HepG2 (cell line): ENCODE data around the gene KCTD16. TPM values are rescaled to one million over a fixed set of nuclear protein-coding genes. Genes with fewer than 3 reads are reported as not detected.

ENCODE experiments used
- ATAC-seq: fragments of 200-7000 bp; cut with Tn5 transposase; 3 replicates; pipeline ENCODE4 v1.9.1; 2020; ENCODE audit warnings: mild to moderate bottlenecking, moderate library complexity
- BruUV-seq: library from RNA; stranded (reverse); fragments of 400-500 nt; replicated peaks from 2 replicates; lab custom pipeline; 2021; lab: Mats Ljungman, UMichigan
- CTCF ChIA-PET: fragments of 300-600 bp; formaldehyde crosslinking; extraction: SDS; loops from one replicate; lab custom pipeline; 2021; ENCODE audit warnings: low total read pairs, inconsistent platforms, low intra/inter-chr PET ratio; lab: Yijun Ruan, JAX
- POLR2A ChIA-PET: fragments of 350-600 bp; sonication (Branson Sonifier 250); formaldehyde crosslinking; loops from one replicate; lab custom pipeline; 2020; ENCODE audit warnings: antibody characterized with exemption, inconsistent platforms; lab: Yijun Ruan, JAX
- DNase-seq: peaks from one replicate; pipeline ENCODE4 v3.0.0-alpha.2; 2015; ENCODE audit warnings: low spot score
- FAIRE-seq: peaks from 3 replicates; lab custom pipeline; 2011; peaks lifted over from hg19 to GRCh38; lab: Jason Lieb, UNC
- H2AFZ ChIP-seq: one replicate; pipeline ENCODE4 v1.6.1; 2011; ENCODE audit warnings: low read length, inconsistent platforms
- H3K27ac ChIP-seq: fragments of 300-600 bp; 3 replicates; pipeline ENCODE4 v1.8.0; 2011; ENCODE audit warnings: mixed run types, mild to moderate bottlenecking, mixed read lengths, low read length, inconsistent platforms; ENCODE audit not compliant: insufficient read depth; ENCODE audit errors: extremely low read length
- H3K27me3 ChIP-seq, 2 experiments: fragments of 200-600 bp in 1 of 2; 2 replicates in 1 of 2; 3 replicates in 1 of 2; pipeline versions ENCODE4 v1.6.0 to v1.8.0; 2011; ENCODE audit warnings: low read length in 2 of 2, mild to moderate bottlenecking in 2 of 2, moderate library complexity in 2 of 2, inconsistent platforms in 1 of 2; ENCODE audit not compliant: insufficient read depth in 2 of 2, control insufficient read depth in 1 of 2
- H3K36me3 ChIP-seq, 2 experiments: fragments of 200-600 bp in 1 of 2; replicated peaks in 1 of 2; 2 replicates in 1 of 2; 3 replicates in 1 of 2; pipeline versions ENCODE4 v1.5.1 to v1.8.0; 2011; ENCODE audit warnings: low read length in 2 of 2, inconsistent platforms in 1 of 2; ENCODE audit not compliant: insufficient read depth in 2 of 2, control insufficient read depth in 1 of 2
- H3K4me1 ChIP-seq: 2 replicates; pipeline ENCODE4 v1.5.1; 2012; ENCODE audit warnings: low read length, inconsistent platforms; ENCODE audit not compliant: insufficient read depth
- H3K4me2 ChIP-seq: 2 replicates; pipeline ENCODE4 v1.6.0; 2011; ENCODE audit warnings: low read depth, low read length, inconsistent platforms
- H3K4me3 ChIP-seq, 3 experiments: fragments of 200-600 bp in 1 of 3; sonication (generic), shearing (Covaris generic) in 1 of 3; replicated peaks in 1 of 3; 2 replicates each; pipeline ENCODE4 v1.5.1; 2011 to 2016; ENCODE audit warnings: low read length in 3 of 3, inconsistent platforms in 2 of 3, low read depth in 2 of 3, mild to moderate bottlenecking in 2 of 3, control low read depth in 1 of 3, mixed read lengths in 1 of 3; ENCODE audit not compliant: insufficient read depth in 1 of 3
- H3K79me2 ChIP-seq: one replicate; pipeline ENCODE4 v1.6.1; 2011; ENCODE audit warnings: low read length, inconsistent platforms; ENCODE audit not compliant: insufficient read depth
- H3K9ac ChIP-seq: 2 replicates; pipeline ENCODE4 v1.6.0; 2011; ENCODE audit warnings: mild to moderate bottlenecking, low read depth, low read length, inconsistent platforms; ENCODE audit not compliant: insufficient read depth
- H3K9me3 ChIP-seq: 2 replicates; pipeline ENCODE4 v1.5.1; 2012; ENCODE audit warnings: mild to moderate bottlenecking, low read length
- H4K20me1 ChIP-seq: 2 replicates; pipeline ENCODE4 v1.6.0; 2011; ENCODE audit warnings: inconsistent platforms, mild to moderate bottlenecking, low read length, moderate library complexity; ENCODE audit not compliant: insufficient read depth
- CC2D1A ChIP-seq: sonication (generic); formaldehyde crosslinking; IDR thresholded peaks from 2 replicates; pipeline ENCODE4 v1.8.1; 2023; ENCODE audit warnings: mild to moderate bottlenecking, missing genetic modification reagents
- HNRNPLL ChIP-seq: fragments of 200-400 bp; formaldehyde crosslinking; IDR thresholded peaks from 2 replicates; pipeline ENCODE4 v1.6.1; 2017; ENCODE audit warnings: mild to moderate bottlenecking, low read depth, low read length; ENCODE audit not compliant: poor library complexity, severe bottlenecking
- NR2C2 ChIP-seq: sonication (generic); formaldehyde crosslinking; IDR thresholded peaks from 2 replicates; pipeline ENCODE4 v1.4.0; 2020; ENCODE audit warnings: missing genetic modification reagents, mild to moderate bottlenecking, moderate library complexity, borderline replicate concordance
- RERE ChIP-seq: IDR thresholded peaks from 2 replicates; pipeline ENCODE4 v1.6.1; 2016; ENCODE audit warnings: low read depth, missing genetic modification reagents, missing compliant biosample characterization
- RORA ChIP-seq: sonication (generic); formaldehyde crosslinking; IDR thresholded peaks from 2 replicates; pipeline ENCODE4 v1.5.0; 2020; ENCODE audit warnings: mild to moderate bottlenecking, missing genetic modification reagents, moderate library complexity
- SRSF4 ChIP-seq: fragments of 200-400 bp; formaldehyde crosslinking; IDR thresholded peaks from one replicate; pipeline ENCODE4 v1.6.1; 2018; ENCODE audit warnings: mild to moderate bottlenecking, low read depth, low read length, moderate library complexity; ENCODE audit not compliant: poor library complexity, severe bottlenecking
- THAP9 ChIP-seq: sonication (generic); formaldehyde crosslinking; IDR thresholded peaks from 2 replicates; pipeline ENCODE4; 2020; ENCODE audit warnings: missing genetic modification reagents, mild to moderate bottlenecking, borderline replicate concordance
- ZNF691 ChIP-seq: sonication (generic); formaldehyde crosslinking; IDR thresholded peaks from 2 replicates; pipeline ENCODE4 v1.4.0; 2020; ENCODE audit warnings: missing genetic modification reagents, low read depth, mild to moderate bottlenecking, borderline replicate concordance
- WGBS: methylation state at CpG from one replicate; pipeline ENCODE4 v1.1.6; 2017; ENCODE audit warnings: low lambda C conversion rate; 5-methylcytosine and 5-hydroxymethylcytosine counted together
- in situ Hi-C: cut with HindIII; loops from 2 replicates; pipeline ENCODE4 v1.10.0; 2017; ENCODE audit warnings: low pct_unique_long_range_greater_than_20kb; ENCODE audit not compliant: extremely low pct_ligation_motif_present
- intact Hi-C: fragments of 100-400 bp; cut with micrococcal nuclease; formaldehyde crosslinking; loops from one replicate; pipeline ENCODE4 v1.10.0; 2022; ENCODE audit not compliant: unreplicated experiment
- polyA plus RNA-seq, 8 experiments: library from polyadenylated mRNA; depleted of rRNA in 3 of 8; stranded (reverse) in 7 of 8; unstranded in 1 of 8; fragments of >200 nt; fragmentation: Illumina TruSeq in 4 of 8; extraction: Trizol in 4 of 8; gene quantifications; 2 replicates each; pipeline versions ENCODE4 v1.2.1 to v1.2.3, GENCODE V29; 2011 to 2016; ENCODE audit warnings: low read depth in 4 of 8, missing spikeins in 1 of 8, mixed read lengths in 1 of 8; ENCODE audit not compliant: insufficient read depth in 1 of 8
- total RNA-seq, 5 experiments: library from RNA; depleted of rRNA; stranded (reverse); fragments of >200 nt; fragmentation: Illumina TruSeq; extraction: Trizol; gene quantifications; 2 replicates each; pipeline ENCODE4 v1.2.3, GENCODE V29; 2016; ENCODE audit warnings: low read depth in 1 of 5

Gene KCTD16
- total and polyA plus RNA-seq, 2 of the 13 experiments (the other 11 are each of a cell fraction or from before 2014, with no cell fraction given), result 0.02 to 0.09 TPM

- no TSS peak for BruUV-seq
- H3K4me2 ChIP-seq, result no peak overlapping the region
- H3K9me3 ChIP-seq, result no peaks in the 10 kb centered on the region
- CTCF ChIA-PET, result interaction anchor here (1.0 to 1.9 kb wide), 2 partner anchors 1035 to 1685 kb away, joined by 3 to 13 read pairs; no protein-coding TSS in a partner anchor
- no peak for DNase-seq
- in situ Hi-C loops, result loop anchor here (10.0 kb wide), 1 partner anchor 1032 kb away; no protein-coding TSS in a partner anchor
- H4K20me1 ChIP-seq, result no peaks in the 10 kb centered on the region
- ATAC-seq, result no peak
- H3K27me3 ChIP-seq, result peaks cover 3 to 20% of the 10 kb centered on the region in 2 experiments; a peak in 4 of 5 replicates
- no peak overlapping the region for H3K27ac ChIP-seq
- TF ChIP-seq NR2C2 (CRISPR knock-in tag) (no peak), SRSF4 (no peak), HNRNPLL (no peak), ZNF691 (no peak), RERE (CRISPR knock-in tag) (no peak), CC2D1A (CRISPR knock-in tag) (no peak), RORA (no peak), THAP9 (CRISPR knock-in tag) (no peak)
- TF ChIP-seq, all 625 proteins: peak for 0
- POLR2A ChIA-PET, result no interaction called here
- WGBS, result 58% methylated on average over 1 of the region's 1 CpG
- Histone ChIP-seq H2AFZ (no peak overlapping the region), H3K79me2 (no peaks in the 10 kb centered on the region), H3K36me3 (no peaks in the 10 kb centered on the region), H3K4me3 (no peak overlapping the region), H3K4me1 (no peaks in the 10 kb centered on the region), H3K9ac (no peak overlapping the region)
- no peak for FAIRE-seq
- intact Hi-C loops, result loop anchor here (2.0 to 10.0 kb wide), 3 partner anchors 1144 to 1932 kb away; no protein-coding TSS in a partner anchor
Measured at GRCh38 chr5:144202726-144203125, 32.1 kb downstream of the KCTD16 start.
